ENCODE results near the gene PDHA1. TPM values are rescaled to one million over a fixed set of nuclear protein-coding genes. Genes with fewer than 3 reads are reported as not detected.

The PDHA1 gene
- total RNA-seq, result 66.0 and 172 TPM in 2 replicates

GRCh38 chrX:19343535-19344408 is at the start of gene PDHA1:
PDHA1 (plus strand) TSS chrX:19343927; CDS start chrX:19344038, 111 bp downstream.

Other genes with a start within 250 kb of the PDHA1 start
- not detected in 2 replicates for gene ADGRG2, start 221.5 kb upstream of the PDHA1 start, total RNA-seq
- gene MAP3K15, start 171.6 kb downstream of the PDHA1 start, total RNA-seq, result not detected in 2 replicates

Data from myometrial cell (primary cell).